Muscle of arm (tissue), 12 donors: ENCODE measurements around the gene PRRG3. TPM values are rescaled to one million over a fixed set of nuclear protein-coding genes. Genes with fewer than 3 reads are reported as not detected.

ENCODE experiments used
- DNase-seq: peaks from one replicate; pipeline ENCODE4 v3.0.0-alpha.2; 2013
- polyA plus RNA-seq, 12 donors: library from polyadenylated mRNA; unstranded; fragments of 120-200 nt; gene quantifications; one replicate each; pipeline ENCODE4 v1.2.1, GENCODE V29; 2013; ENCODE audit not compliant: insufficient read length in 12 of 12

Gene PRRG3
- polyA plus RNA-seq, 12 donors = 17.4 to 69.6 (median 33.1) TPM

DNA sequence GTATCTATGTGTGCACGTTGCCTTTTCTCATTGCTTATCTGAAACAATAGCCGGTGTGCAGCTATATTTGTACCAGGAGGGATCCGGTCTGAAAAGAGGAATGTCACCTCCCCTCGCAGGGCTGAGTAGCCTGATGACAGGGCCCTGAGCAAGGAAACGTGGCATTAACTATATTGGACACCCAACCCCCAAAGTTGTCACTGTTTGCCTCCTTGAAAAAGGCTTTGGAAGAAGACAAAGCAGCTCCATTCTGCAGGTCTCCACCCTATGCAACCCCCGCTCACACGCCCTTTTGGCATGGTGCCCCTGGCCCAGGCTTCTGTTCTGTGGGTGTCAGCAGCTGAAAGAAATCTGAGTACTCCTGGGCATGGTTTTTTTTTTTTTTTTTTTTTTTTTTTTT, 8.2 kb downstream of the PRRG3 start:
- DNase-seq = peak; percentile 70

DNA sequence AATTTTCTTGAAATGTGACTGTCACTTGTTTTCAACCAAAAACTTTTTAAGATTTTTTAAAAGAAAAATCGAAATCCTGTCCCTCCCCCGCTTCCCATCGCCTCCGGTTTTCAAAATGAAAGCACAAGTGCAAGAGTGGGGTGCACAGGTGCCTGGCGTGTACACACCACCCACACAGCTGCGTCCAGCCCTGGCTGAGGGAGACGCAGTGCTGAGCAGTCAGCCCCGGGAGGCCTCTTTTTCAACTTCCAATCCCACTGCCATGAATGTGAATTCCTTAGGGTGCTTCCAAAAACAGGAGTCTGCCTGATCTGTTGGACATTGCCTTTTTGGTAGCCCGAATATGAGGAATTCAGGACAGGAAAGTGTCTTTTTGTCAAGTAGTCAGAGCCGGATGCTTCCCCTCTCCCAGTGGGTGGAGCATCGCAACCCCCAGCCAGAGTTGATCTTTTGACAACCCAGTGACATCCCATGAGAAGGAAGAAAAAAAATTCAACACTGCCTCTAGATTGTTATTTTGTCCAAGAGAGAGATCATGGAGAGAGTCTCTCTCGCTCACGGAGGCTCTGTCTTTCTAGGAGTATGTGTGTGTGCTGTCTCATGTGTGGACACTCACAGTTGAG, 8.9 kb downstream of the PRRG3 start:
- DNase-seq = no peak

DNA sequence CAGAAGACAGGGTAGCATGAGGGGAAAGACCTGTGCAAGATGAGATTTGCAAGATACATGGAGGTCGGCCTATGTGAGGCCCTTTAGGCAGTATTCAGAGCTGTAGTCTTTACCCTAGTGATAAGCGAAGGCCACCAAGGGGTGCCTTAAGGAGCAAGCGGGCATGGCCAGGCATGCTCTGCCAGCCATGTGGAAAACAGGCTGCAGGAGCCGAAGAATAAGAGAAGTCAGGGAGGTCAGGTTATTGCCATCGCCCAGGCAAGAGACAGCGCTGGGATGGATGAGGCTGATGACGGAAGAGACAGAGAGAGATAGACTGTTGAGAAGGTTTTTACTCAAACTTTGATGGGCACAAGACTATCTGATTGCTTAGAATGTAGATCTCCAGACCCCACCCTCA, 13.6 kb downstream of the PRRG3 start:
- no peak for DNase-seq

DNA sequence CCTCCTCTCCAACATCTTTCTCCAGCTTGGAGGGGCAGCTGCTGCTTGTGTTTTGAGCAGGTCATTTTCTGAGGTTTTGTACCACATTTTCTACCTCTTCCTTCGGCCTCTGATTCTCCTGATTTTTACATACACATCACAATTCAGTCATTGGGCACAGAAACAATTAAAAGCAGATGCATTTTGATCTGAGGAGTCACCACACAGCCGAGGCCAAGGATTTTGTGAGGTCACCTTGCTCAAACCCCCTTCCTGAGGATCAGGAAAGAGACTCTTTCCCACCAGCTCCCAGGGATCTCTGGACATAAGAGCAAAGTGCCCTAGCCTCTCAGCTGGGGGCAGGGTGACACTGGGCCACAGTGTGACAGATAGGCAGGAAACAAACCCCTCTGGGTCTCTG, 15.2 kb downstream of the PRRG3 start:
- no peak for DNase-seq

DNA sequence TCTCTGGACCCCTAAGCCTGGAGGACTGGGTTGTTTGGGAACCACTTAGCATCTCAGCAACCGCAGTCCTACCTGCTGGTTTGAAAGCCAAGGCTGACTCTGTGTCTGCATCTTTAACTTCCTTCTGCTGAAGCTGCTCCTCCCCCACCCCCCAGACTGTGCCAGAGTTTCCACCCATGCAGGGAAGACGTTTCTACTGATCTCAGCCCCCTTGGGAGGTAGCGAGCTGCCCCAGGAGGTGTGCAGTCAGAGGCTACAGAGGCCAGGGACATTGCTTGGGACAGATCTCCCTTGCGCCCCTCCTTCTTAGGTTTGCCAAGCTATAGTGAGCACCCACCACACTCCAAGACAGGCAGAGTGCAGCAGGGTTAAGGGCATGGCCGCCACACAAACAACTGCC, 15.9 kb downstream of the PRRG3 start:
- no peak for DNase-seq

DNA sequence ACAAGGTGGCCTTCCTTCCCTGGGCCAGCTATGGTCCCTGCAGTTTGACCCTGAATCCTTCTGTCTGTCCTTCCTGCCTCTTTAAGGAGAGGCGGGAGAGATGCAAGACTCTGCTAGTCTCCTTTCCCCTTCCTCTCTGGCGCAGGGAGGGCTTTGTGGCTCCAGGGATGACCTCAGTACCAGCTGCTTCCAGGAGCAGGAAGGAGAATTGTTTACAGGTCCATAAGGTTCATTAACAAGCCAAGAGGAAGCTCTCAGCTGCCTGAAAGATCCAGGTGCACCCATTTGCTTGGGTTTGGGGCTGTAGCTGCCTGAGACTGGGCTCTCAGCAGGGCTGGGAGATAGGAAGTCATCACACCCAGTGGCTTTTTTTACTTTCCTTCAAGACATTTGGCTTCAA, 16.5 kb downstream of the PRRG3 start:
- peak; percentile 62 for DNase-seq

DNA sequence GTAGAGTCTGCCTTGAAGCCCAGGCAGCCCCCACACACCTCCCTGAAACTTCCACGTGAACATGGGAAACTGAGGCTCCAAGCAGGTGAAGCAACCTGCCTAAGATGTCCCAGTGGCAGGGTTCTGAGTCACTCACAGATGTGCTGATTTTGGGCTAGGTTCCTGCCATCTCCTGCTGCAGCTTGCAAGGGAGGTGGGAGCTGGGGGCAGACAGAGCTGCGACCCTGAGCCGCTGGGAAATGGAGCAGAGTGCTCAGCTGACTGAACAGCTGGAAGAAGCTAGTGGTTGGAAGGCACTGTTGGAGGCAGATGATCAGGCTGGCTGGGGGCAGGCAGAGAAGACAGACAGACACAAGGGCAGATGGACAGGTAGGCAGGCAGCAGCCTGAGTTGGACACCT, 17.0 kb downstream of the PRRG3 start:
- no peak for DNase-seq

DNA sequence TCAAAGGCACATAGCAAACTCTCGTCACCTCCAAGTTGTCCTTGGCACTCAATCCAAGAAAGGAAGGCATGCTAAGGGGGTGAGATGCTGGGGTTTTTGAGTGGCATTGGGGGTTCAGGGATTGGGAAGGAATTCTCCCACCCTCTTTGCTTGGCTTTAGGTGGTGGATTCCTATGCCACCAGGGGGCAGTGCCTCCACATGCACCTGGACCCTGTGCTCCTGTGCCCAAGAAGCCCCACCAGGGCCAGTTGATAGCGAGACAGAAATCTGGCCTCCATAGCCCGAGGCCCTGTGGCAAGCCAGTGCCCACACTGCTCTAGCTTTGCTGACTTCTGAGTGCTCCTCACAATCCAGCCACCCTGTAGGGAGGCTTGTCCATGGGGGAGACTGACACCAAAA, 18.6 kb downstream of the PRRG3 start:
- DNase-seq = no peak

DNA sequence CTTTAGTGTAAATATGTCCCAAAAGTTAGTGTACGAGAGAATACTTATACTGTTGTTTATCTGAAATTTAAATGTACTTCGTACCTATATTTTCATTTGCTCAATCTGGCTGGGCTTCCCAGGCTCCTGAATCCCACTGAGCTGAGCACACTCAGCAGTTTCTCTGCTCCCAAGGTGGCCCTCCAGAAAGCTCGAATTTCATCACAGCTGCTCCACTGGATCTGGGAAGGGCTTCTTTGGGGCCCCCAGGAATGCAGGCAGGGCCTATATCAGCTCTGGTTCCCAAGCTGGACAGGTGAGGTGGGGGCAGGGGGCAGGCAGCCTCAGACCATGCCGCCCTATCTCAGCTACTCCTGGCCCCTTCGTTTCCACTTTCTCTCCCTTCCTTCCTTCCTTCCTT, 19.1 kb downstream of the PRRG3 start:
- no peak for DNase-seq

DNA sequence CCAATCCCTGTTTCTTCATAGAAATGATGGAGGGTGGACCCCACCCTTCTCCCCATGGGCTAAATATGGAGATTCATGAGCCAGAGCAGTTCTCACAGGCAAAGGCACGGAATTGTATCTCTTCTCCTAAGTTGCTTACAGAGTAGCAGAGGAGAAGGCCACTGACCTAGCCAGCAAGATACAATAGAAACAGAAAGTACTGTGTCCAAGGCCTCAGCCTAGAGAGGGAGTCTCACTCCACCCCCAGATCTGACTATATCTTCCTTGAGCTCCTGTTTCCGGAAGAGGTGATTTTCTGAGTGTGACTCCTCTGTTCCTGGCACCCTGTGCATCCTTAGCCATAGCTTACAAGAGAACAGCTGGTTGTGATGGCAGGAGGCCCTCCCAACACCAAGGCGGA, 20.5 kb downstream of the PRRG3 start, which contains the start of gene FATE1:
Gene FATE1 (plus strand): TSS at position 284 of the 400 bp plus-strand sequence. CDS start 85 bp downstream, at position 369.
- no peak for DNase-seq

DNA sequence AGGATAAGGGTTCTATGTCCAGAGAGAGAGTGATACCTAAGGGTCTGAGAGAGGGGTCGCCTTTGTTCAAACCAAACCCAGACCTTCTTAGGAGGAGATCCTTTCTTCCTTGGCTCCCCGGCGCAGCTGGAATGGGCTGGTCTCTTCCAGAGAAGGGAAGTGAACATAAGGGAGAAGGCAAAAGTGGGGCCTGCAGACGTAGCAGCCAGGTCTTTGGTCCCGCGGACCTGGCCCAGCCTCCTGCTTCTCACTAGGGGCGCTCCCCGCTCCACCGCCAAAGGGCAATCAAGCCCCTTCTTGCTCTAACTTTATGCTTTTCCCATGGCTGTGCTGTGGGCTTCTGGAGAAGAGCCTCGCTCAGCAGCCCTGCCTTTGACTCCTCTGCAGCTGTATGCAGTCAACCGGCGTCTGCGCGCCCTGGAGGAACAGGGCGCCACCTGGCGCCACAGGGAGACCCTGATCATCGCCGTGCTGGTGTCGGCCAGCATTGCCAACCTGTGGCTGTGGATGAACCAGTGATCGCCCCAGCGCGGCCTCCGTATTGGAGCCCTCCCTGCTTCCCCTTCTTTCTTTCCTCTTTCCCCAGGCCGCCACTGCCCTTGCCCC, 27.1 kb downstream of the PRRG3 start:
- no peak for DNase-seq

DNA sequence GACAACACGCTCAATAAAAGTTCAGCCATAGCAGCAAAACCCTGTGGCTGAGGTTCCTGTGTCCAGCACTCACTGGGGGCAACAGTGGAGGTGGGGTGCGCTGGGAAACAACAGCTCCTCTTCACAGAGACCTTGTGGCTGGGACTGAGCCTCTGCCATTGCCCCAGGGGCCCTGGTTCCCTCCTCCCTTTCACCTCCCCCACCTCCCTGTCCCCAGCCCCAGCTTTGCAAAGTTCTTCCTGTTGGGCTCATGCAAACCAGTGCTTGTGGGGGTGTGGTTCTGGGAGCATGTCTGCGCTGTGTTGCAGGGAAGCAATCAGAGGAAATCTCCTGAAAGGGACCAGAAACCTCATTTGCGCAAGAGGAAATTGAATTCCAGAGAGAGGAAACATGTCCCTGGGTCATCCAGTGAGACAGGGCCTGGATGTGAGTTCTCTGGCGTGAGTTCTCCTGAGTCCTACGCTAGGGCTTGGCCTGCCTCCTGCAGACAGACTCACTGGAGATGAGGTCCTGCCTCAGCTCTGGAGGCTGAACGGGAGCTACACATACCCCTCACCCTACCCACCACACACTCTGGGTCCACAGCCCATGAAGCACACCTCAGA, 28.0 kb downstream of the PRRG3 start:
- DNase-seq = no peak

DNA sequence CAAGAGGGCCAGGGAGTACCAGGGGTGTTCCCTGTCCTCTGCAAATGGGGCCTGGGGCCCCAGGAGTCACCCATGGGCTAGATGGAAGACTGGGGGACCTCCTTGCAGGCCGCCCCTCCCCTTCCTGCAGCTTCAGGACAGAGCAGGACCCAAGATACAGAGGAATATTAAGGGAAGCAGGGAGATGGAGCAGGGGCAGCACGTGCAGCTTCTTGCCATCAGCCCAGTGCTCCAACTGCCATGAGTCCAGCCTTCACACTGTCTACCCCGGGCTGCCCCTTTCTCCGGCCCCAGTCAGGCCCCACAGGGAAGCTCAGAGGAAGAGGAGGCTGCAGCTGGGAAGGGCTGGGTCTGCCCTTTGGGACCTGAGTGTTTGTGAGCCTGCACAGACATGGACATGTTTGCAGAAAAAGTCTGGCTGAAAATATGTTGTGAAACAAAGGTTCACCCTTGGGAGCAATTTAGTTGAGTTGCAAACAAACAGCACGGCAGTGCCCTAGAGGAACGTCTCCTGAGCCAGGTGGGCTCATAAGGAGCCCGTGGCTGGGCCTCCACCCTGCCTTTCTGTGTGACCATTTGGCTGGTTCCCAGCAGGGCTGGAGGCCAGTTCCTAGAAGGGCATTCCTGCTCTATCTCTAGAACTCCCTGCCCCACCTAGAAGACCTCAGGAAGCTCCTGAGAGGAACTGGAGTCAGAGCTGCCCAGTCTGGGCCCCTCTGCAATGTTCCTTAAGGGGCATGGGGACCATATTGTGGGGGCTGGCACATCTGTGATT, 29.5 kb downstream of the PRRG3 start:
- DNase-seq = no peak

DNA sequence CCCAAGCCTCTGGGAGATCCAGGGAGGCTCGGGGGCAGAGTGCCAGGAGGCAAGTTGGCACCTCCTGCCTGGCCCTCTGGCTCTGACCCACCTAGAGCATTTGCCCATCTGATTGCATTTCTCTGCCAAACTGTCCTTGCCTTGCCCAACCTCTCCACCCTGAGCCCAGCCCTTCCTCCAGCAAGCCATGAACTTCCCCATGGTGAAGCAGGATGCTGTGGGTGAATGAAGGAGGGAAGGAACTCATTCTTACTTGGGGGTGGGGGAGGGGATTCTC, 30.0 kb downstream of the PRRG3 start:
- DNase-seq = no peak

DNA sequence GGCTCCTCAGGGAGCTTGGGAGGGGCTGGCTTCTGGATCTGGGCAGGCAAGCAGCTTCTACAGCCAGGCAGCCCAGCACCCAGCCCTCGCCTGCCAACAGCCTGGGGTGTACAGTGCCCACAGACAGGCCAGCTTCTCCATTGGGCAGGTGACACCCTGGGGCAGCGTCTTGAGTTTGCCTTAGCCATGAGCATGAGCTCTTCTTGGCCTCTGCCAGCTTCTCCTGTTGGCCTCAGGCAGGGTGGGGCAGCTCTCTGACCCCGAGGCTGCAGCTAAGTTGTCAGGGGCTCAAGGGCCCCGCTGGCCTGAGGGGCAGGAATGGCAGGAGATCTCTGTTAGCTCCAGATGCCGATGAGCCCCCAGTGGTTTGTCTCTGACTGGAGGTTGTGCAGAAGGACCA, 31.5 kb downstream of the PRRG3 start:
- DNase-seq = no peak

DNA sequence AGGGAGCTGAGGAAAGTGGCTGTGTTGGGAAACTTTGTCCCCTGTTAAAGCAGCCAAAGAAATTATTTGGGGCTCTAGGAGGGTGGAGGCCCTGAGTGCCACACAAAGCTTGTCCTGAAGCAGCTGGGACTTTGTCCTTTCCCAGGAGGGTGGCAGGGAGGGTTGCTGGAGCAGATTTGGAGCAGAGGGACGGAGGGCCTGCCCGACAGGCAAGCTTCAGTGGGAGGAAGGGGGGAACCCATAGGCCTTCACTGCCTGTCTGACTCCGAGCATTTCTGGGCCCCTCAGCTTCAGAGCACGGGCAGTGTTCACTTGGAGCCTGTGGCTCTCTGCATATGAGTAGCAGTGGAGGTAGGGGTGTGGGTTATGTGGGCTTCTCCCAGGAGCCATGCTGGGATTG, 32.1 kb downstream of the PRRG3 start:
- DNase-seq = no peak

DNA sequence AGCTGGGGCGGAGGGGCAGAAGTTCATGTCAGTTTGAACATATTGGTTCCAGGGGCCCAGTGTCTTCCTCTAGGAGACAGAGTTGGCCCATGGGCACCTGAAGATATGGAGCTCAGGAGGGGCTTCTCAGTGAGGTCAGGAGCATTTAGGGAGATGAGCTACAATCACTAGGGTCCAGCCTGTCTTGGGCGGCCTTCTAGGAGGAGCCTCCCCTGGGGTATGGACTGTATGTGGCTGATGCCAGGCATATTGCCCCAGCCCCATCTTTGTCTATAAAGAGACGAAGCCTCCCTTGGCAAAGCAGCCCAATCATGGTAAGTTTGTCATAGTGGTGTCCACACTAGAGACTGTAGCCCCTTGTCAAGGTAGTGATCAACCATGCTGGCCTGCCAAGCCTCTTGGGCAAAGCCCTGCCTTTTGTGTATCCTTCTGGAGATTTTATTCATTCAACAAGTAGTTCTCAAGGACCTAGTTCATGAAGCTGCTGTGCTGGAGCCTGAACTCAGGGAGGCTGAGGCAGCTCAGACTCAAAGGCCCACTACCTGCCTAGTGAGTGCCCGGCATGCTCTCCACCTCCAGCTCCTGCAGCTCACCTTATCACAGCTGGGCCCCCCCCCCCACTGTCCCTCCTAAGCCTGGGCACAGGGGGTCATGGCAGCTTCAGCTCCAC, 33.9 kb downstream of the PRRG3 start:
- no peak for DNase-seq

DNA sequence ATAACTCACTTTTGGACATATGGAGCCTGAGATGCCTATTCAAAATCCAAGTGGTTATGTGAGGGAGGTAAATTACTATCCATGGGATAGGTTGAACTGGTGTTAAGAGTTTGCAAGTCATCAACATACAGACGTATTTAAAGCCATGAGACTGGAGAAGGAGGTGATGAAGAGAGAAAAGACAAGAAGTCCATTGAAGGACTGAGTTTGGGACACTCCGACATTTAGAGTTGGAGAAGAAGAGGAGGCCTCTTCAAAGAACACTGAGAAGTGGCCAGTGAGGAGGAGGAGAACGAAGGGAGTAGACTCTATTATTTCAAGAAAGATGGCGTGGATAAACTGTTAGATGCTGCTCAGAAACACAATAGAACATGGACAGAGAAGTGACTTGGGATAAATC, 39.2 kb downstream of the PRRG3 start, which contains the start of gene CNGA2:
Gene CNGA2 (plus strand): TSS at position 301 of the 400 bp plus-strand sequence. CDS start 3,738 bp downstream, outside the sequence.
- DNase-seq = no peak

DNA sequence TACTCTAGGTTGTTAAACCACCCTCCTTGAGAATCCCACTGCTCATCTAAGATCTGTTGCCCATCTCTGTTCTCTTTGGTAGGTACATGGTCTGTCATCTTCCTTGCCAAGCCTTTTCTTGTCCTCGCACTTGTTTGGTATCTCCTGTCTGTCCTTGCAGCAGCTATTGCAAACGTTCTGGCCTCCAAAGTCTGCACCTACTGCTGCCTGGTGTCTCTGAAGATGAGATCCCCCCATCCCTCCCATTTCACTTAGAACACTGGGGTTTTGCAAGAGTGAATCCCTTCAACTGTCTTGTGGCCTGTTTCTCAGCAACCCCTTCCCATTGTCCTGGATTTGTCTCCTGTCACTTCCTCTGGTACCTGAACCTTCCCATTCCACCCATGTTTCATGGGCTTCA, 40.0 kb downstream of the PRRG3 start:
- DNase-seq = no peak

DNA sequence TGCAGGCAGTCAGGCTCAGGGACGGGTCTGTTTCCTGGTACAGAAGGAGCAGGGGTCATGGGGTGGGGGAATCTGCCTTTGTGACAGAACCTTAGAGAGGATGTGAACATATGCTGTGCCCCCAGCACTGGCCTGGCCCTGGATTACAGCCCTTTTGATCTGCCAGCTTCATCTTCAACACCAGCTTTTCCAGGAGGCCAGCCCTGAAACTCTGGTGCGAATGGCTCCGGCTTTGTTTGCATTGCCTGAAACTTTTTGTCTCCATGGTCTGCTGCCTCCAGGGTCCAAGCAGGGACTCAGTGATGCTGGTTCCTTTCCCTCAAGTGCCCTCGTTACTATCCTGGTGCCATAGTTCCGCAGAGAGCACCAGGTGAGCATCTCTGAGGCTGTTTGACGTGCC, 41.4 kb downstream of the PRRG3 start:
- DNase-seq = no peak

DNA sequence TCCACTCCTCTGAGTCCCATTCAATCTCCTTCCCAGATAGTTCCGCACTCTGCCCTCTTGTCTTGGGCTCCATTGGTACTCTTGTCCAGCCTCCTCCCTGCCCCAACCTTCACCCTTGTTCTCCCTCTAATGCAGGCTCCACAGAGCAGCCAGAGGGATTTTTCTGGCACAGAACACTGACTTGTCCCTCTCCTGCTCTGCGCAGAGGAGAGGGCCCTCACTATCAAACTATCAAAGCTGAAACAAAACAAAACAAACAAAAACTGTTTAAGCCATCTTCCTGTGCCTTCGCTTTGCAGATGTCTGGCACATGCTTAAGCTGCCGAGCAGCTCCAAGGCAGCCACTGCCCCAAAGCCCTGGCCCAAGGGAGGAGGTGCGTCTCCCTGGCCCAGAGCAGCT, 42.2 kb downstream of the PRRG3 start:
- DNase-seq = no peak

DNA sequence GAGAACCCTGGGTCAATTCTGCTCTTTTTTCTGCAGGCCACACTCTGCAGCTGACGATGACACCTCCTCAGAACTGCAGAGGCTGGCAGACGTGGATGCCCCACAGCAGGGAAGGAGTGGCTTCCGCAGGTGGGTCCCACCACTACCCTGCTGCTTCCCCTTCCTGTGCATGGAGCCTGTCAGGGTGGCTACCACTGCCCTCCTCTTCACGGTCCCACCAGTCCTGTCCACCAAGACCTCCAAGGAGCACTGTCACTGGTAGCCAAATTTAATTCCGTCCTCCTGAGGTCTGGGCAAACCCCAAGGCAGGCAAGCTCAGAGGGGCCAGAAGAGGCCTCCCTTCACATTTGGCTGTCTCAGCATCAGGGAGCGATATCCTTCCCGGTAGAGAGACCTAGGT, 43.5 kb downstream of the PRRG3 start:
- DNase-seq = no peak
